ENCODE results near the gene CLDN34.

Gene CLDN34

DNA sequence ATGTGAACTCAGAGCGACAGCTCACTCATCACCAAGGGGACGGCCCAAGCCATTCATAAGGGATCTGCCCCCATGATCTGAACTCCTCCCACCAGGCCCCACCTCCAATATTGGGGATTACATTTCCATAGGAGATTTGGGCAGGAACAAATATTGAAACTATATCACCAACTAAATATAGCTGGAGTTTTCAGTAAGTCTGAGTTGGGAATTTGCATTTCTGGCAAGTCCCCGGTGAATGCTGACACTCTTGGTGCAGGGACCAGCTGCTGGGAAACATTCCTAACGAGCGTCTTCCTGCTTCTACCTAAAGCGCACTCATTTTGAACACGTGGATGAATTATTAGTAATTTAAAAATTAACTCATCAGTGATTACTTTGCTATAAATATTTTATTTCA lies 13.2 kb downstream of the CLDN34 start:
- no peak for DNase-seq (ENCODE audit: low read depth in 4 of 4, low spot score in 1 of 4)

DNA sequence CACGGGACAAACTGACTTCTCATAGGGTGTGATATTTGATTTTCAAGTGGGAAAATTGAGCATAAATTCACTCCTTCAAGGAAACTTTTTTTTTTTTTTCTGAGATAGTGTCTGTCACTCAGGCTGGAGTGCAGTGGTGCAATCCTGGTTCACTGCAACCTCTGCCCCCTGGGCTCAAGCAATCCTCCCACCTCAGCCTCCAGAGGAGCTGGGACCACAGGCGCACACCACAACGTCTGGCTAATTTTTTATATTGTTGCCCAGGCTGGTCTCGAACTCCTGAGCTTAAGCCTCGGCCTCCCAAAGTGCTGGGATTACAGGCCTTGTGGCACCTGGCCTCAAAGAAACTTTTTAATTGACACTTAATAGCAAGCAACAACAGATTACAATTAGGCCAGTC lies 13.8 kb downstream of the CLDN34 start:
- DNase-seq (ENCODE audit: low read depth in 4 of 4, low spot score in 1 of 4), result no peak

DNA sequence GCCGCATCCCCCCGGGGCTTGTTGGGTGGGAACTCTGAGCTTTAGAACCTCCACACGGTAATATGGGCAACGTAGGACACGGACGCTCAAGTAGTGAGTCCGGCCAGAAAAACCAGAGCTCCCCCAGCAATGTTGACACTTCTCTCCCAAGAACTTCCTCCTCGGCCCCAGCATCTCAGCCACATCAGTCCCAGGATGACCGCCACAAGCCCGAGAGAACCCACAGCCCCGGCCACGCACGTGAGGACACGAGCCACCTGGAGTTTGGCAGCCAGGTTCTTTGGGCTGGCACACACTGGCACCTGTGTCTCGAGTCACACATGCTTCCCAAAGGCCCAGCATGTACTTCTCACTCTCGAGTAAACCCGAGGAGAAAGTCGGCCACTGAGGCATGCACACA lies 16.3 kb downstream of the CLDN34 start:
- no peak for DNase-seq (ENCODE audit: low read depth in 4 of 4, low spot score in 1 of 4)

DNA sequence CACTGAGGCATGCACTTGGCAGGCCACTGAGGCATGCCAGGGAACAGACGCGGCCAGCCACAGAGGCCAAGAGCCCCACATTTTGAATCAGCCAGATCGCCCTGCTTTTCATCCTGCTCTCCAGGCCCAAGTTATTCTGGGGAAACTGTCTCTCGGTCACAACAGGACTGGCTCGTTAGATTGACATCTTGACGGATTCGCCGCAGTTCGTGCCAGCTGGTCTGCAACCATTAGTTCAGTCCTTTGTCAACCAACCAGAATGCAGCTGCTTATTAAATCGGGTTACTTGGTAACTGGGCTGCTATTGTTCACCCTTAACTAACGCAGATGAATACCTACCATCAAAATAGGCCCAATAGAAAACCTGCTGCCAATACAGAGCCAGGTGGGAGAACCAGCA lies 16.7 kb downstream of the CLDN34 start:
- DNase-seq (ENCODE audit: low read depth in 4 of 4, low spot score in 1 of 4), result no peak

DNA sequence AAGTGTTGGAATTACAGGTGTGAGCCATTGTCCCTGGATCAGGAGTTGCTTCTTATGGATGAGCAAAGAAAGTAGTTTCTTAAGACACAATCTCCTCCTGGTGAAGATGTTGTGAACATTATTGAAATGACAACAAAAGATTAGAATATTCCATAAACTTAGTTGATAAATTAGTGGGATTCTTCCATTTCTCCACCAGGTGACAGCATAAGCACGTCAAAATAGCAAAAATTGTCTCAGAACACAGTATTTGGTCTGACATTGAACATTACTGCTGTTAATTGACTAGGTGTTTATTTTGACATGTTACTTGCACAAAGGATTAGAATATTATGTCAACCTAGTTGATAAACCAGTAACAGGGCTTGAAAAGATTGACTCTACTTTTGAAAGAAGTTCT lies 21.6 kb downstream of the CLDN34 start:
- DNase-seq (ENCODE audit: low read depth in 4 of 4, low spot score in 1 of 4), result no peak

DNA sequence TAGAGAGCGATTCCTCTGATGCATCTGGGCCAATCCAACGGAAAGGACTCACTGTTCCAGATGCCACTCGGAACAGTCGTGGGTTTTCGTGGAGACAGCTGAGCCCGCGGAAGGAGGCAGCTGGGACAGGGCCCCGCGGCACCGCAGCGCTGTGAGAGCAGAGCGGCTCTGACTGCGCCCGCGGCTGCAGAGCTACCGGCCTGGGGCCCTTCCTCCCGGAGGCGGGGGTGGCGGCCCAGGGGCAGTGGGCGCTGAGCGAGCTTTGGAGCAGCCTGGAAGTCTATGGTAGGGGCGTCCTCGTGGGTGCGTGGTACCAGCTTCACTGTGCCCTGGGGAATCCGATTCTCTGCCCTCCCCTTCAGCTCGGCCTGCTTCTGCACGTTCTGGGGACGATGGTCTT lies 24.9 kb downstream of the CLDN34 start:
- DNase-seq (ENCODE audit: low read depth in 4 of 4, low spot score in 1 of 4), result no peak

DNA sequence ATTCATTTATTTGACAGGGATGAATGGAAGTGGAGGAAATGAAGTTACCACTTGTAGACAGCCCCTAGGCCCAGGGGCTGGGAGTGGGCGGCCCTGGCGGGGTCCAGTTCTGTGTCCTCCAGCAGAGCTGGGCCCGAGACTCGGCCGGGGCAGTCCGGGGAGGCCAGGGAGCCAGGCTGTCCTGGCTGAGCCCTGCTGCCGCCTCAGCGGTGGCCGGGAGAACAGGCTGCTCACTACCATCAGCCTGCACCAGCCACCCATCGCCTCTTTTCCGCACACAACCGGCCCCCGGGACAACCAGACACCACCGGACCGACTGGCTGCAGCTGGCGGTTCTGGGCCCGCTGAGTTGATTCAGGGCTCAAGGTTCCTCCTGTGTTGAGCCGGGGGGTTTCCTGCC lies 25.6 kb downstream of the CLDN34 start:
- no peak for DNase-seq (ENCODE audit: low read depth in 4 of 4, low spot score in 1 of 4)

DNA sequence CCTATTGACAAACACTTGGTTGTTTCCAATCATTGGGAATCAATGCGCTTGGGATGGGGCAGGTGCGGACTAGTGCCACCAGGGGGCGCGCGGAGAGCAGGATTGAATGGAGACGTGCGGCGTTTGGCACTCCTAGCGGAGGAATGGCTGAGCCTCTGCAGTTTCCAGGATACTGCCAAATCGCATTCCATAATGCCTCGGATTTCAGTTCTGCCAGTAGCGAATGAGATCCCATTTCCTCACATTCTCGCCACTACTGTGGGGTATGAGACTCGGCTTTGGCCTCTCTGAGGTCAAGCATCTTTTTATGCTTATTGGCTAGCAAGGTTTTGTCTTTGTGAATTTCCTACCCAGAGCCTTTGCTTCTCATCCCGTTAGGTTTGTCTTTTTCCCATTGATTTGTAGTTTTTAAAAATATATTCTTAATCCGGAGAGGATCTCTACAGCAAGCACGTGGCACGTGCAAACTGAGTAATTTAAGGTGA lies 28.7 kb downstream of the CLDN34 start:
- DNase-seq (ENCODE audit: low read depth in 4 of 4, low spot score in 1 of 4), result peak; percentile 61 to 71 (median 62)

DNA sequence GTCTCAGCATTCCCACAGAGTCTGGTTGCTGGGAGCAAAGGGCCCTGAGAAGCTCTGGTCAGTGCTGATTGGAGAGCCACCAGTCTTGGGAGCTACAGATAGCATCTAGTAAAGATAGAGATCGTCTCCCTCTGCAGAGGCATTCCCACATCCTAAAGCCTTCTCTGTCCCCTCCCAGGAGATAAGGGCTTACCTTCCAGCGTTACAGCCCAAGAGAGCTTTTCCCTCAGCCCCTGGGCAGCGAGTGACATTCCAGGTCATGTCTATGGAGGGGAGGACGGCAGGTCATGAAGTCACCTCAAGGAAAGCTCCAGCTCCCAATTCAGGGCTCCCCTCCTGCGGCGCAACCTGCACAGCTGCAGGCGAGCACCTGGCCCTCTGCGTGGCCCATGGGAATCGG lies 29.9 kb downstream of the CLDN34 start:
- DNase-seq (ENCODE audit: low read depth in 4 of 4, low spot score in 1 of 4), result no peak

DNA sequence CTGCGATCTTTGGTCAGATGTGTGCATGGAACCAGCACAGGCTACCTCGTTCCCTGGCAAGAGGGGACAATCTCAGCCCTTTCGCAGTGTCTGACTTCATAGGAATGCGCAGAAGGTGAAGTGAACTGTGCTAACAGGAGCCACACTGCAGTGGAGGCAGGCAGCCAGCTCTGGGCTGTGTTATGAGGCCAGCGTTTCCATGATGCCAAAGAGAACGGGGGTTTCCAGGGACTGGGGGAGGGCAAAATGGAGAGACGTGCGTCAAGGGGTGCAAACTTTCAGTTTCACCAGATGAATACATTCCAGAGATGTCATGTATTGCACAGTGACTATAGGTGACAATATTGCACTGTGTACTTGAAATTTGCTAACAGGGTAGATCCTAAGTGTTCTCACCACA lies 30.4 kb downstream of the CLDN34 start:
- peak in 2 of 4 experiments; percentile 18 to 52 for DNase-seq (ENCODE audit: low read depth in 4 of 4, low spot score in 1 of 4)

DNA sequence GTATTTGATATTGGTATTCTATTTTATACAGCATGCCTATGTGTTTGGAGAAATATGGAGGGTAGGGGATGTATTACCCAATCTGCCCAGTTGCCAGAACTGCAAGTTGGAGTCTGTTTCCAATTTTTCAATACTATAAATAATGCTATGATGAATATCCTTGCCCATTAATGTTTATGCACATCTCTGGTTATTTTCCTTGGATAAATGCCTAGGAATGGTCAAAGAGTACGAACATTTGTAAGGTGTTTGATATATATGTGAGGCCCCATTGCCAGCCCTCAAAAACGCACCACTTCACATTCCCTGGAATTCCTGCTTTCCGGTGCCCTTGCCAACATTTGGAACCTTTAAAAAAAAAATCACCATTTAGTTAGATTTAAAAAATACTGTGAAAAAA lies 34.3 kb downstream of the CLDN34 start:
- no peak for DNase-seq (ENCODE audit: low read depth in 4 of 4, low spot score in 1 of 4)

DNA sequence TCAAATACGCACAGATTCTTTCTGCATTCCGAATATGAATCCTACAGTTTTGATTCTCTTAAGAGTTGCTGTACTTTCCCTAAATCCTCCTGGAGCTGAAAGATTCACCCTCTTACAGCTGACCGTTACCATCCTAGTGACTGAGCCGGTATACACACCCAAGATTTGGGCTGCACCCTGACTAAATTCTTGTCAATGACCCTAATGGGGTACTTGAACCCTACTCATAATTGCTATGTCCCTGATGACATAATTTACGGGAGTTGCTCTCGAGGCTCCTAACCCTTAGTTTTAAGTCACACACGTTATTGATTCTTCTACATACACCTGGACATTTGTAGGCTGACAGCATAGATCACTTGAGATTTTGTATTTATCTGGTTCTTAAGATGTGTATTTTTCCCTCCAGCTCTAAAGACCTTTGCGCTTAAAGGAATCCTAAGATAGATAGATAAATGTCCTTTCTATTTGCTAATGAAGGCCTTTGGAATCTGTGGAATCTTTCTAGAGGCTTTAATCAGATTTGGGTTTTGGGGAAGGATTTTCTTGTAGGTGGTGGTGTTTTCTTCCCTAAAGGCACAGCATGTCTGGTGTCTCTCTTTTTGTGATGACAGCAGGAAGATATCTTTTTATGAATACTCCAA lies 37.8 kb downstream of the CLDN34 start:
- DNase-seq (ENCODE audit: low read depth in 4 of 4, low spot score in 1 of 4), result no peak

DNA sequence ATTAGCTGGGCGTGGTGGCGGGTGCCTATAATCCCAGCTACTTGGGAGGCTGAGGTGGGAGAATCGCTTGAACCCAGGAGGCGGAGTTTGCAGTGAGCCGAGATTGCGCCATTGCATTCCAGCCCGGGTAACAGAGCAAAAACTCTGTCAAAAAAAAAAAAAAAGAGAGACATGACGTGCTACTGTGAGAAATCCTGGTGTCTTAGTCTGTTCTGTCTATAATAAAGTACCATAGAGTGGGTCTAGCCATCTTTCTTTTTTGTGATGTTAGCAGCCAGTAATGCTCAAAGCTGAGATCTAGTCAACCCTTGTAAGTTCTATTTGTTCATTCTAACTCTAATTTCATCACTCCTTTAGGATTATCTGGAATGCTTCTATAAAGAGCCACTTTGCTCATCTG lies 38.9 kb downstream of the CLDN34 start:
- DNase-seq (ENCODE audit: low read depth in 4 of 4, low spot score in 1 of 4), result no peak

DNA sequence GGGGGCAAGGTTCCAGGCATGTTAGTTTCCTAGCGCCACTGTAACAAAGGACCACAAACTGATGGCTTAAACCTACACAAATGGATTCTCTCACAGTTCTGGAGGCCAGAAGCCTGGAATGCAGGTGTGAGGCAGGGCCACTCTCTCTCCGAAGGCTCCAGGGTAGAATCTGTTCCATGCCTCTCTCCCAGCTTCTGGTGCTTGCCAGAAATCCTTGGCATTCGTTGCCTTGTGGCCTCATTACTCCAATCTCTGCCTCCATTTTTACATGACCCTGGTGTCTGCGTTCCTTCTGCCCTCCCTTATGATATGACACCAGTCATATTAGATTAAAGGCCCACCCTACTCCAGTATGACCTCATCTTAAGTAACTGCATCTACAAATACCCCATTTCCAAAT lies 39.6 kb downstream of the CLDN34 start:
- no peak for DNase-seq (ENCODE audit: low read depth in 4 of 4, low spot score in 1 of 4)

DNA sequence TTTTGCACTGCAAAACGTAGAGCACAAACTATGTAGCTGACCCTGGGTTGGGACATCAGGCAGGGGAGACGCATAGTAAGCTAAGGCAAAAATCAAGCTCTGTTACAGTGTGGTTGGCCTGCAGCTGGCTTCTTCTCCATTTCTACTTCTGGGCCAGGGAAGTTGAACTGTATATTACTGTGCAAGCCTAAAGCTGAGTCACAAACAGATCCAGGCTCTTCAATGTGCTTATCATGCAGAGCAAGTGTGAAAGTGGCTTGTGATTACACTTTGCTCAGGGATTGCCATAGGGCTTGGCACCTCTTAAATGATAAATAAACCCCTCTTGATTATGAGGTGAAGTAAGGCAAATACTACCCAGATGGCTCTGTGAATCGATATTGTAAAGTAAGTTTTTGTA lies 40.5 kb downstream of the CLDN34 start:
- no peak for DNase-seq (ENCODE audit: low read depth in 4 of 4, low spot score in 1 of 4)

DNA sequence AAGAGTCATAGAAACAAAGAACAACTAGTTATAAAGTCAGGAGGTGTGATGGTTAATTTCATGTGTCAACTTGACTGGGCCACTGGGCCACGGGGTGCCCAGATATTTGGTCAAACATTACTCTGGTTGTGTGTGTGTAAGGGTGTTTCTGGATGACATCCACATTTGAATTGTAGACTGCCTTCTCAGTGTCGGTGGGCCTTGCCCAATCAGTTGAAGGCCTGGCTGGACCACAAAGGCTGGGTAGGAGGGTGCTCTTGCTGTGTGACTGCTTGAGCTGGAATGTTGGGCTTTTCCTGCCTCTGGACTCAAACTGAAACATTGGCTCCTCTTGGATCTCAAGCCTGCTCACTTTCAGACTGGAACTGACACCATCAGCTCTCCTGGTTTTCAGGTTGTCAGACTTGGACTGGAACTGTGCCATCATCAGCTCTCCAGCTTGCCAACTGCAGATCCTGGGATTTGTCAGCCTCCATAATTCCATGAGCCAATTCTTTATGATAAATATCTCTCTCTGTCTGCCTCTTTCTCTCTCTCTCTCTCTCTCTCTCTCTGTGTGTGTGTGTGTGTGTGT lies 41.4 kb downstream of the CLDN34 start:
- DNase-seq (ENCODE audit: low read depth in 4 of 4, low spot score in 1 of 4), result no peak

DNA sequence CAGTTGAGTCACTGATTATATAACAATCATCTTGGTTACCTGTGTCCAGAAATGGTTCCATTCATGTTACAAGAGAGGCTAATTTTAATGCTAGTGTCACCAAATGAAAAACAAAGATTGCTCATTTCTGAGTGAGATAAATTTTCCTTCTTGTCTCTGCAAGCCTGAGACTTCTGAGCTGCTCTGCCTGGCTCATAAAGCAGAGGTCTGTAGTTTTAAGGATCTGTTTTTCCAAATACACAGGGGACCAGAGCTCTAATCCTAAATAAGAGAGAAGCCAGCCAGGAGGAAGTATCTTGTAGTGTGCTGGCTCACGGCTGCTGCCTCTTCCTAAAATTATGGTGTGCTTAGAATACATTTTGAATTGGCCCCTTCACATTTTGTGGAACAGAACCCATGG lies 42.6 kb downstream of the CLDN34 start:
- no peak for DNase-seq (ENCODE audit: low read depth in 4 of 4, low spot score in 1 of 4)

DNA sequence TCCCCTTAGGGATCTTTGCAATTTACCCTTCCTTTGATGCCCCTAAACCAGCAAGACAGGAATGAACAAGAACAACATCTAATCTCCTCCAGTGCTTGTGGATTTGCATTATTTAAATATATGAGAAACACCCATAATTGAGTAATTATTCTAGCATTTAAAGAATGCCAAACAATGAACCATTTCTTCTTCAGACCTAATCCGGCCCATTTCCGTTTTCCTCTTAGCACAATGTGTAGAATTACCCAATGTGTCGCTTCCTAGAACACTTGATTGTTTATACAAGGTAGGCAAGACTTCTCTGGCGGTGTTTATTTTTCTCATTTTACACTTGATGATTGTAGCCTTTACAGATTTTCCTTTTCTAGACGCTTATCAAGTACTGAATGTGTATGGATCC lies 43.5 kb downstream of the CLDN34 start:
- DNase-seq (ENCODE audit: low read depth in 4 of 4, low spot score in 1 of 4), result no peak

DNA sequence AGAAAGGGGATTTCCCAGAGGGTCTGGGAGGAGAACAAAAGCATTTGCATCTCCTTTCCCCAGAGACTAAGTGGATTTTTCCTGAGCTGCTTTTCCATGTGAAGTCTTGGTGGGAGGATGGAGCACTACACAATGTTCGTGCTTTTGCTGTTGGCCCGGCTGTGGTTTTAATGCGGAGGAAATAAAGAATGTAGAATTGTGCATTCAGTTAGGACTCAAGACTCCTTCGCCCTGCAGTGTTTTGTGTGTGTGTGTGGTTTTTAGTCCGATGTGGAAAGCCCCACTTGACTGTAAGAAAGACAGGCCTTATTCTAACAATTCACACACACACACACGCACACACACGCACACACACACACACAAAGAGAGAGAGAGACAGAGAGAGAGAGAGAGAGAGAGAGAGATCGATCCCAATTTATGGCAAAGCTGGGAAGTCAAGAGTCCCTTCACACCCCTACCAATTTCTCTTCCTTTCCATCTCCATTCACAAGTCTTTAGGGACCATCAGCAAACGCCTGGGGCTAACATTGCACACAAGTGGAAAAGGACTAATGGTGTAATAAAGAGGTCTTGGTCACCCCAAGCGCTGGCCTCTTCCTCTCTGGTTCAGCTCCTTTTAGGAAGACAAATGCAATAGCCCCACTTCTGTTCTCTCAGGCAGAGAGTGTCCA lies 44.2 kb downstream of the CLDN34 start:
- DNase-seq (ENCODE audit: low read depth in 4 of 4, low spot score in 1 of 4), result no peak

DNA sequence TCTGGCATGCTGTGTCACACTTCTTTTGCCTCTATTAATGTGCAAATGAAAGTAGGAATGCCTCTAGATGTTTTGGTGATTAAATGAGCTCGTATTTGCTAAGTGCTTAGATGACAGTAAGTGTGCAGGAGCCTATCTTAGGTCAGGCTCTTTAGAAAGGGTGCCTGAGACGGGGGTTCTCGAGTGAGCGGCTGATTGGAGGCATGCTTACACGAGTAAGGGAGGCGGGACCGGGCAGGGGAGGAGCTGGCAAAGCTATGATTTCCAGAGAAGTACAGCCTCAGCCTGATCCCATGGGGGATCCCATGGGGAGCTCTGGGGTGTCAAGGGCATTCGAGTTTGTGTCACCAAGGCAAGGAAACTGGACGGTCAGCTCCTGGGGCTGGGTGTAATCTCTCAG lies 44.8 kb downstream of the CLDN34 start:
- no peak for DNase-seq (ENCODE audit: low read depth in 4 of 4, low spot score in 1 of 4)

DNA sequence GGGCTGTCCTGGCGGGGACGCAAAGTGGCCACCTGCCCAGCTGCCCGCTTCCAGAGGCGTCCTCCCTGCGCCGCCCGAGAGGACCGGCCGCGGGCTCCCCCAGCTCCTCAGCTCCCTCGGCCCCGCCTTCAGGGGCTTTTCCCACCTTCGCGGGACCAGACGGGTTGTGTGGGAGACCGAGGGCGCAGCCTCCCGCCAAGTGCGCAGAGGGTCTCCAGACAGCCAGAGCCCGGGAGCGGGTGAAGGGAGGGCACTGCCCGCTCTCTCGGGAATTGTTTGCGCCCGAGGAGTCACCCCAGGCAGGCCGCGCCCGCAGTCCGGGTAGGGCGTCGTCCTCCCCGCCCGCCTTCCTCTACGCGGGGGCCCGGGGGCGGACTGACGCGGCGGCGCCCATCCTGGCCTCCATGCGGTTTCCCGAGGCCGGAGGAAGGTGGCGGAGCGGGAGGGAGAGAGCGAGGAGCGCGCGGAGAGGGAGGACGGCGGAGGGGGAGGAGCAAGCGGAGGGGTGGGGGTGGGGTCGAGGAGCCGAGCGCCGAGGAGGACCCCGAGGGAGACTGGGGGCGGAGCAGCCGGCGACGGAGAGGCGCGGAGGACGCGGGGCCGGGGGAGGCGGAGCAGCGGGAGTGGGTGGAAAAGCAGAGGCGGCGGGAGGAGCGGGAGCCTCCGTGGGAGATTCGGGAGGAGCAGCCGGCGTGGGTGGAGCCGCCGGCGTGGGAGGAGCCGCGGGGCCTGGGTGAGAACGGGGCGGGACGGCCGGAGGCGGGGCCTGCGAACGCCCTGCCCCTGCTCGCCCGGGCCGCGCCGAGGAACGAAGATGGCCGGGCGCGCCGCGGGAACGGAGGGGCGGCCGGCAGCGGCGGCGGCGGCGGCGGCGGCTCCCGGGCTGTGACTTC lies 47.5 kb downstream of the CLDN34 start:
- DNase-seq (ENCODE audit: low read depth in 4 of 4, low spot score in 1 of 4), result peak; percentile 17 to 58 (median 42)

DNA sequence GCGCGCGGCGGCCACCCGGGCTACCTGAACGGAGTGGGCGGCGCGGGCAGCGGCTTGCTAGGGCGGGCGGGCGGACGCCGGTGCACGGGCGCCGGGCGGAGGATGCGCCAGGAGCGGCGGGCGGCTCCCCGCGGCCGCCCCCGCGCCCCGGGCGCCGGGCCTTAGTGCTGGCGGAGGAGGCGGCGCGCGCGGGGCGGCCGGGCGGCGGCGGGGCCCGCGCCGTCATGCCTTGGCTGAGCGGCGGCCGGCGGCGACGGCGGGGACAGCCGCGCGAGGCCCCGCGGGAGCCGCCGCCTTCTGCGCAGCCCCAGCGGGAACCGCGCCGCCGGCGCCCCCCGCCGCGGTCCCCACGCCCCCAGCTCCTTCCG lies 48.2 kb downstream of the CLDN34 start:
- DNase-seq (ENCODE audit: low read depth in 4 of 4, low spot score in 1 of 4), result no peak
